Cardiac septum (tissue), 1 donor: ENCODE measurements around the gene STARD8. TPM values are rescaled to one million over a fixed set of nuclear protein-coding genes. Genes with fewer than 3 reads are reported as not detected.

Experiments used
- DNase-seq: peaks from one replicate; pipeline ENCODE4 v3.0.0-alpha.2; 2020; ENCODE audit warnings: low spot score
- intact Hi-C: fragments of 100-400 bp; cut with DNase I; formaldehyde crosslinking; loops from one replicate; pipeline ENCODE4 v1.14.0; 2022
- total RNA-seq: library from RNA; stranded (reverse); fragmentation: NEBNext Ultra II Directional; extraction: Animal tissue kit (Norgen Biotek cat#: 25700); gene quantifications from one replicate; pipeline ENCODE4 v1.2.1, GENCODE V29; 2021
- donor health status: DM: no; HTN: no; CAD: no.

STARD8 gene
- total RNA-seq, 1 donor from 2014 or later: 6.5 TPM

DNA sequence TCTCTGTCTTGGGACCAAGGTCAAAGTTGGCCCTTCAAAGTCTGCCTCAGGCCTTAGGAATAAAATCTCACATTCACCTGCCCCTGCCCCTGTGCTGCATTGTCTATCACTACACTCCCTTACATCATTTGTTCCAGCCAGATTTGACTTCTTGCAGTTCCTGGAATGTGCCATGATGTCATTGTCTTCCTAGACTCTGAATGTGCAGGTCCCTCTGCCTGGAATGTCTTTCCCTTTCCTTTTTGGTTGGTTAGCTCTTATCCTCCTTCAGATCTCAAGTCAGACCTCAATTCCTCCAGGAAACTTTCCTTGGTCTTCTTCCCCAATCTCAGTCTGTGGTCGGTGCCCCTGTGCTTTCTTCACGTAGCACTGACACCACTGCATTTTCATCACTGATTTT, 113.6 kb downstream of the STARD8 start:
- intact Hi-C loops: no loop called here

DNA sequence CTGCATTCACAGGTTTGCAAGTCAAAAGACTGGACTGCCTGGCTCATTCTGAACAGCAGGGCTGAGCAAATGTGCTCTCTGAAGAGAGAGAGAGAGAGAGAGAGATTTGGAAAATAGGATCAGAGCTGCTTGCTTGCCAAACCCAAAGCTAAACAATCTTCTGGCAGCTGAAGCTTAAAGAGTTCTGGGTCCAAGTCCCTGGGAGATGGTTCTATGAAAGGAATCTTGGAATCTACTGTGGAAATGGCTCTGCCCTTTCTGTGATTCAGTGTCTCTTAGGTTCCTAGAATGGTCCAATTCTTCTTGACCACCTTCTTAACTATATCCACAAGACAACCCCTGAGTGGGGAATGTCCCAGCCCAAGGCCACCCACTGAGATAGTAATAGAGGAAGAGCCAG, 115.3 kb downstream of the STARD8 start:
- intact Hi-C loops: no loop called here
- DNase-seq: no peak

More for the DNA sequence above, 113.6 kb downstream of the STARD8 start:
- DNase-seq: no peak

DNA sequence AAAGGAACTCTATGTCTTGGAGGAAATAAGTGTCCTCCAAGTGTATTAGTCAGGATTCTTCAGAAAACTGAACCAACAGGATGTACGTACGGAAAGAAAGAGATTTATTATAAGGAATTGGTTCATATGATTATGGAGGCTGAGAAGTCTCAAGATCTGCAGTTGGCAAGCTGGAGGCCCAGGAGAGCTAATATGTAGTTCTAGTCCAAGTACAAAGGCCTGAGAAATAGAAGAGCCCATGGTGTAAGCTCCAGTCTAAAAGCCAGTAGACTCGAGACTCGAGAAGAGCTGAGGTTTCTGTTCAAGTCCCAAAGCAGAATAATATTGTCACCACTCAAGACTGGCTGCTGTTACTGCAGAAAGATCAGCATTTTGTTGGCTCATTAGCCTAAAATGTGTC, 116.0 kb downstream of the STARD8 start:
- DNase-seq: no peak
- intact Hi-C loops: no loop called here

Other genes starting within 250 kb of the STARD8 start
- 4.7 TPM for gene OPHN1, start 214.2 kb upstream of the STARD8 start, total RNA-seq
- 29.4 TPM for gene YIPF6, start 148.6 kb upstream of the STARD8 start, total RNA-seq
- gene EFNB1, start 181.4 kb downstream of the STARD8 start, total RNA-seq: 27.9 TPM